ENCODE measurements around the gene LIPC. TPM values are rescaled to one million over a fixed set of nuclear protein-coding genes. Genes with fewer than 3 reads are reported as not detected.
A peak's percentile ranks its signal among the peaks of the same experiment; 100 is the strongest.

LIPC gene
- total and polyA plus RNA-seq, 2 of the 4 experiments (the other 2 are of a cell fraction) = 0.07 TPM; not detected in 1

DNA sequence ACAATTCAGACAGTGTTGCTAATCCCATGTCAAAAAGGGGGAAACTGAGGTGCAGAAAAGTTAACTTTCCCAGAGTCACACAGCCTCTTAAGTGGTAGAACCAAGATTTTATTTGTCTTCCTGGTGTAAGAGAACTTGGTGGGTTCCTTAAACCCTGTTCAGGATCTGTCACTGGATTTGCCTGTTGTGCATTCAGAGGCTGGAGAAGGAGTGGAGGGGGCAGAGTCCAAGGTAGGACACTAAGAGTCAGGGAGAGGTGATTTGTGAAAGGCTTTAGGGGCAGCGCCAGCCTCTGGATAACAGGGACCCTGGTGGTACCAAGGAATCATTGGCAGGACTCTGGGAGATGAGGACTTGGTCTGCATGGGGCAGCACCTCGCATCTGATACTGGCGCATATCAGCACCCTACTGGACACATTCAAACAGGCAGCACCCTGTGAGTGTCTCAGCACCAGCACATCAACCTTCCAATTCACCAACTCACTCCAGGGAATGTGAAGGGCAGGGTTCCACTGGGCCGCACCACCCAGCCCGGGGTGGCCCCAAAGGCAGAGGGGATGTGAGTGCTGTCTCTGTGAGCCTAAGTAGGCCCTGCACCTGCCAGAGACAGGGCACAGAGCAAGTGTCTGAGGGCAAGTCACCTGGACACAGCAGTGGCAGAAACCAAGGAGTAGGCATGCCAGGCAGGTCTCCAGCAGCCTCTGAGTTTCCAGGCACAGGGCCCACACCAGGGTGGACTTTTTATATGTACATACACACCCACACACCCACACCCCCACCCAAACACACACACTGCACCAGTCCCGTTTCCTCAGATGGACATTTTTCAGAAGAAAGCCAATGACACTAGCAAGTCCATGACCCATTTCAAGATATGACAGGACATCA is 71.6 kb downstream of the LIPC start:
- Histone ChIP-seq H4K5ac (ENCODE audit: low read depth, low read length) (no peak overlapping the region), H2BK5ac (ENCODE audit: low read depth, low read length, poor library complexity, severe bottlenecking) (no peak overlapping the region), H3K9me3 (ENCODE audit: control insufficient read depth, insufficient read depth, low read length) (no peaks in the 10 kb centered on the region), H3K4me3 (ENCODE audit: insufficient read depth, low read depth, low read length) (no peak overlapping the region), H3K79me1 (ENCODE audit: low read depth in 1 of 2, low read length in 2 of 2) (peaks cover 0 to 6% of the 10 kb centered on the region in 2 experiments; a peak in 1 of 4 replicates), H2BK20ac (ENCODE audit: low read depth, low read length) (peak overlapping the region; percentile 15; the same call in 1 of the 2 replicates), H3K27ac (ENCODE audit: insufficient read depth, low read length) (no peak overlapping the region), H3K14ac (replicated peaks; ENCODE audit: low read depth, low read length) (no peak overlapping the region), H3K9ac (ENCODE audit: low read depth, low read length) (no peak overlapping the region), H2AK9ac (replicated peaks; ENCODE audit: low read depth, low read length, poor library complexity) (no peak overlapping the region), H3K36me3 (ENCODE audit: control insufficient read depth, insufficient read depth, low read length) (no peaks in the 10 kb centered on the region), H3K27me3 (ENCODE audit: control insufficient read depth, insufficient read depth, low read length) (no peaks in the 10 kb centered on the region), H3K23ac (ENCODE audit: low read depth, low read length) (no peak overlapping the region), H4K8ac (ENCODE audit: low read depth in 2 of 2, low read length in 2 of 2) (no peak overlapping the region), H4K20me1 (ENCODE audit: insufficient read depth, low read length) (no peaks in the 10 kb centered on the region), H3K56ac (ENCODE audit: extremely low read depth, insufficient read depth, low read length) (no peak overlapping the region), H2AFZ (replicated peaks; ENCODE audit: low read length, poor library complexity) (peak overlapping the region; percentile 18), H2BK15ac (ENCODE audit: low read depth, low read length) (no peak overlapping the region; the same call in 2 of the 3 replicates), H3K18ac (ENCODE audit: low read depth, low read length) (no peak overlapping the region), H2BK120ac (ENCODE audit: low read depth, low read length) (peak overlapping the region; percentile 1; the same call in 1 of the 2 replicates), H3K4me1 (ENCODE audit: control insufficient read depth, insufficient read depth, low read length) (peaks cover 16% of the 10 kb centered on the region), H3K9me1 (ENCODE audit: insufficient read depth, low read length) (peaks cover 15% of the 10 kb centered on the region), H4K91ac (ENCODE audit: insufficient read depth, low read depth, low read length) (no peak overlapping the region; the same call in 1 of the 2 replicates), H2AK5ac (ENCODE audit: low read depth, low read length) (peak overlapping the region; percentile 2; the same call in 1 of the 2 replicates), H3K4ac (ENCODE audit: low read depth, low read length) (no peak overlapping the region), H3K4me2 (ENCODE audit: low read depth, low read length) (no peak overlapping the region)
- WGBS, 2 experiments (ENCODE audit: extremely low coverage in 2 of 2, insufficient read length in 1 of 2) = 80% methylated on average over 2 of the region's 6 CpGs; no CpG with 5 or more reads in 1 of the 2 experiments
- POLR2A ChIA-PET (ENCODE audit: unreplicated experiment) = no interaction called here
- TF ChIP-seq RFX5 (IDR thresholded peaks at IDR 0.05; ENCODE audit: low read depth, low read length) (no peak), CEBPB (IDR thresholded peaks at IDR 0.05; ENCODE audit: low read depth, low read length) (no peak), NFE2L2 (IDR thresholded peaks at IDR 0.05; ENCODE audit: low read depth, low read length) (no peak), MXI1 (IDR thresholded peaks at IDR 0.05; ENCODE audit: borderline replicate concordance, low read depth, low read length) (no peak), SMC3 (IDR thresholded peaks at IDR 0.05; ENCODE audit: low read depth, low read length) (no peak), FOS (IDR thresholded peaks at IDR 0.05; ENCODE audit: low read depth, low read length) (no peak), MAFK (IDR thresholded peaks at IDR 0.05; ENCODE audit: low read depth, low read length) (no peak), CHD1 (IDR thresholded peaks at IDR 0.05; ENCODE audit: low read depth, low read length) (no peak), RCOR1 (IDR thresholded peaks at IDR 0.05; ENCODE audit: insufficient replicate concordance, low read length) (no peak), BHLHE40 (IDR thresholded peaks at IDR 0.05; ENCODE audit: low read depth, low read length) (no peak)
- TF ChIP-seq, protein P1, sequence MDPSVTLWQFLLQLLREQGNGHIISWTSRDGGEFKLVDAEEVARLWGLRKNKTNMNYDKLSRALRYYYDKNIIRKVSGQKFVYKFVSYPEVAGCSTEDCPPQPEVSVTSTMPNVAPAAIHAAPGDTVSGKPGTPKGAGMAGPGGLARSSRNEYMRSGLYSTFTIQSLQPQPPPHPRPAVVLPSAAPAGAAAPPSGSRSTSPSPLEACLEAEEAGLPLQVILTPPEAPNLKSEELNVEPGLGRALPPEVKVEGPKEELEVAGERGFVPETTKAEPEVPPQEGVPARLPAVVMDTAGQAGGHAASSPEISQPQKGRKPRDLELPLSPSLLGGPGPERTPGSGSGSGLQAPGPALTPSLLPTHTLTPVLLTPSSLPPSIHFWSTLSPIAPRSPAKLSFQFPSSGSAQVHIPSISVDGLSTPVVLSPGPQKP (IDR thresholded peaks at IDR 0.05; ENCODE audit: borderline replicate concordance, low read depth, low read length) = no peak
- TF ChIP-seq, protein P2, sequence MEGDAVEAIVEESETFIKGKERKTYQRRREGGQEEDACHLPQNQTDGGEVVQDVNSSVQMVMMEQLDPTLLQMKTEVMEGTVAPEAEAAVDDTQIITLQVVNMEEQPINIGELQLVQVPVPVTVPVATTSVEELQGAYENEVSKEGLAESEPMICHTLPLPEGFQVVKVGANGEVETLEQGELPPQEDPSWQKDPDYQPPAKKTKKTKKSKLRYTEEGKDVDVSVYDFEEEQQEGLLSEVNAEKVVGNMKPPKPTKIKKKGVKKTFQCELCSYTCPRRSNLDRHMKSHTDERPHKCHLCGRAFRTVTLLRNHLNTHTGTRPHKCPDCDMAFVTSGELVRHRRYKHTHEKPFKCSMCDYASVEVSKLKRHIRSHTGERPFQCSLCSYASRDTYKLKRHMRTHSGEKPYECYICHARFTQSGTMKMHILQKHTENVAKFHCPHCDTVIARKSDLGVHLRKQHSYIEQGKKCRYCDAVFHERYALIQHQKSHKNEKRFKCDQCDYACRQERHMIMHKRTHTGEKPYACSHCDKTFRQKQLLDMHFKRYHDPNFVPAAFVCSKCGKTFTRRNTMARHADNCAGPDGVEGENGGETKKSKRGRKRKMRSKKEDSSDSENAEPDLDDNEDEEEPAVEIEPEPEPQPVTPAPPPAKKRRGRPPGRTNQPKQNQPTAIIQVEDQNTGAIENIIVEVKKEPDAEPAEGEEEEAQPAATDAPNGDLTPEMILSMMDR (conservative IDR thresholded peaks at IDR 0.05; ENCODE audit: low read depth, low read length) = no peak
- TF ChIP-seq, protein P3, sequence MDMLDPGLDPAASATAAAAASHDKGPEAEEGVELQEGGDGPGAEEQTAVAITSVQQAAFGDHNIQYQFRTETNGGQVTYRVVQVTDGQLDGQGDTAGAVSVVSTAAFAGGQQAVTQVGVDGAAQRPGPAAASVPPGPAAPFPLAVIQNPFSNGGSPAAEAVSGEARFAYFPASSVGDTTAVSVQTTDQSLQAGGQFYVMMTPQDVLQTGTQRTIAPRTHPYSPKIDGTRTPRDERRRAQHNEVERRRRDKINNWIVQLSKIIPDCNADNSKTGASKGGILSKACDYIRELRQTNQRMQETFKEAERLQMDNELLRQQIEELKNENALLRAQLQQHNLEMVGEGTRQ (IDR thresholded peaks at IDR 0.05; ENCODE audit: low read depth, low read length) = no peak
- CTCF ChIA-PET = interaction anchor here (0.6 kb wide), 1 partner anchor 27 kb away, joined by 7 read pairs; no protein-coding TSS in a partner anchor
- in situ Hi-C loops (cut with MboI; ENCODE audit: low sequenced_read_pairs) = no loop called here
- no peak for ATAC-seq (ENCODE audit: low read depth)
- dilution Hi-C loops (cut with HindIII; ENCODE audit: low sequenced_read_pairs, unreplicated experiment) = no loop called here
- no peak for DNase-seq
- intact Hi-C loops (cut with micrococcal nuclease) = no loop called here
- no TSS peak for BruUV-seq (replicated peaks)

Data from IMR-90 (cell line).